ENCODE data around the gene CDC42SE2. TPM values are rescaled to one million over a fixed set of nuclear protein-coding genes. Genes with fewer than 3 reads are reported as not detected.

The CDC42SE2 gene
- total and polyA plus RNA-seq, 10 donors = 49.6 to 128 (median 102) TPM

DNA sequence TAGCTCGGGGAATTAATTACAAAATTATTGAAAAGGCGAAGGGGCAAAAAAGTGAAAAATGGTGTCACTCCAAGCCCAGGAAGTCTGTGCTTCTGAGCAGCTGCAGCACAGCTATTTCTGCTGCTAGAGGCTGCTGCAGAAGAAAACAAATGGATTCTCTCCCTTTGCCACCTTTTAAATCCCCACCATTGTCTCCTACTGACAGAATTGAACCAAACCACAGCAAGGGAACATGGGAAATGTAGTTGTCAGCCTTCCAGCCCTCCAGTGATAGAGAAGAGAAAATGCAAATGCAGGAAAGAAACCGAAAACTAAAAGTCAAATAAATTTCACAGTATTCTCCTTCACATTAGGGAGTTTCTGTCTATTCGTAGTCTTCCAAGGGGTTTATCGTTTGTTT lies 33.4 kb upstream of the CDC42SE2 start:
- intact Hi-C loops (cut with DNase I; ENCODE audit: low total_unique reads) = no loop called here
- H3K27ac ChIP-seq = no peak overlapping the region
- no peaks in the 10 kb centered on the region for H3K9me3 ChIP-seq
- H3K36me3 ChIP-seq = no peaks in the 10 kb centered on the region
- WGBS, 5 donors = 73 to 84% (median 81%) methylated on average over 5 of the region's 5 CpGs
- H3K27me3 ChIP-seq (replicated peaks in 1 of 7) = no peaks in the 10 kb centered on the region
- no peak for DNase-seq
- peak overlapping the region in 1 of 8 donors; percentile 4 for H3K4me3 ChIP-seq
- TF ChIP-seq POLR2AphosphoS5 (IDR thresholded peaks at IDR 0.05) (no peak), POLR2A (IDR thresholded peaks at IDR 0.05) (no peak)
- TF ChIP-seq, protein P1, sequence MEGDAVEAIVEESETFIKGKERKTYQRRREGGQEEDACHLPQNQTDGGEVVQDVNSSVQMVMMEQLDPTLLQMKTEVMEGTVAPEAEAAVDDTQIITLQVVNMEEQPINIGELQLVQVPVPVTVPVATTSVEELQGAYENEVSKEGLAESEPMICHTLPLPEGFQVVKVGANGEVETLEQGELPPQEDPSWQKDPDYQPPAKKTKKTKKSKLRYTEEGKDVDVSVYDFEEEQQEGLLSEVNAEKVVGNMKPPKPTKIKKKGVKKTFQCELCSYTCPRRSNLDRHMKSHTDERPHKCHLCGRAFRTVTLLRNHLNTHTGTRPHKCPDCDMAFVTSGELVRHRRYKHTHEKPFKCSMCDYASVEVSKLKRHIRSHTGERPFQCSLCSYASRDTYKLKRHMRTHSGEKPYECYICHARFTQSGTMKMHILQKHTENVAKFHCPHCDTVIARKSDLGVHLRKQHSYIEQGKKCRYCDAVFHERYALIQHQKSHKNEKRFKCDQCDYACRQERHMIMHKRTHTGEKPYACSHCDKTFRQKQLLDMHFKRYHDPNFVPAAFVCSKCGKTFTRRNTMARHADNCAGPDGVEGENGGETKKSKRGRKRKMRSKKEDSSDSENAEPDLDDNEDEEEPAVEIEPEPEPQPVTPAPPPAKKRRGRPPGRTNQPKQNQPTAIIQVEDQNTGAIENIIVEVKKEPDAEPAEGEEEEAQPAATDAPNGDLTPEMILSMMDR (IDR thresholded peaks at IDR 0.05 in 8 of 11, conservative IDR thresholded peaks at IDR 0.05 in 3 of 11) = no peak
- peaks cover 0 to 36% (median 14%) of the 10 kb centered on the region in 6 donors for H3K4me1 ChIP-seq

DNA sequence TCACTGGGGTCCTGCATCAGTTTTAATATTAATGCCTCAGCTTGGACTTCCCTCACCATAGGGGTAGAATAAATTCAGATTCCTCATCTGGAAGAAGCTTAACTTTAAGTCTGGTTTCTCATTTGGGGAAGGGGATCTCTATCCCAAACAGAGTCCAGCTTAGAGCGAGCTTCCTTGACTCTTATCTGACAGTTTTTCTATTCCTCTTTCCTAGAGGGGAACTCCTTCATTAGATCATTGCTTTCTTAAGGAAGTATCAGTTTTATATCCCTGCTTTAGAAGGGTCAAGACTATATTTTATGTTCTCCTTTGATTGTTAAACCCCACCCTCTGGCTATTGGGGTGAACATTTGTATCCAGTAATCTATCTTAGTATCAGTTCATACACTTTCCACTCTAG lies 24.2 kb upstream of the CDC42SE2 start:
- no peaks in the 10 kb centered on the region for H3K36me3 ChIP-seq
- no peaks in the 10 kb centered on the region for H3K9me3 ChIP-seq
- no peaks in the 10 kb centered on the region for H3K27me3 ChIP-seq (replicated peaks in 1 of 7)
- no peak overlapping the region for H3K27ac ChIP-seq
- TF ChIP-seq POLR2A (IDR thresholded peaks at IDR 0.05) (no peak), POLR2AphosphoS5 (IDR thresholded peaks at IDR 0.05) (no peak)
- TF ChIP-seq, protein P1 (IDR thresholded peaks at IDR 0.05 in 8 of 11, conservative IDR thresholded peaks at IDR 0.05 in 3 of 11) = no peak
- intact Hi-C loops (cut with DNase I; ENCODE audit: low total_unique reads) = no loop called here
- H3K4me1 ChIP-seq = peaks cover 0 to 11% (median 0%) of the 10 kb centered on the region in 6 donors
- 63 to 88% (median 75%) methylated on average over 1 of the region's 1 CpG for whole genome bisulfite sequencing, 5 donors
- no peak for DNase-seq
- H3K4me3 ChIP-seq = no peak overlapping the region

DNA sequence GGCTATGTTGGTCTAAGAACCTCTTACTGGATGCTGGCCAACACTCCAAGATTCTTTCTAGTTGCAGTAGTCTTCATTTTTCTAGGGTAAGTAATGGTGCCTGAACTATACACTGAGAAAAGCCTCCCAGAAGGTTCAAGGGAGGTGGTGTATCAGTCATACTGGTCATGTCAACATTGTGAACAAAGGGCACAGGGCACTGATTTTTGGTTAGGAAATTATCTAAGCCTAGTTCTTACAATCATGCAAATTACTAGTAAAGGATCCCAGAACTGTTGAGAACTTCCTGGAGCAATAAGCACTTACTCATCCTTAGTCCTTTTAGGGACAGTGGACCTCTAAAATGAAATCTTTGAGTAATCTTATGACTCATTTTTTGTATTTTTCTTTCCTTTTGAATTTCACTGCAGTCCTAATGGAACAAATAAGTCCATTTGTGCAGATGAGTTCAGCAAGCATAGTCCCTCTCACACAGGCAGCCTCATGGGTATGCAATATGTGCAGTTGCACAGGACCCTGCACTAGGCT lies 21.1 kb upstream of the CDC42SE2 start:
- Histone ChIP-seq H3K4me1 (peaks cover 0 to 11% (median 0%) of the 10 kb centered on the region in 6 donors), H3K27me3 (replicated peaks in 1 of 7) (no peaks in the 10 kb centered on the region), H3K36me3 (peaks cover 0 to 15% (median 0%) of the 10 kb centered on the region in 6 donors), H3K4me3 (no peak overlapping the region), H3K9me3 (peaks cover 0 to 22% (median 17%) of the 10 kb centered on the region in 8 donors), H3K27ac (no peak overlapping the region)
- TF ChIP-seq POLR2A (IDR thresholded peaks at IDR 0.05) (no peak), POLR2AphosphoS5 (IDR thresholded peaks at IDR 0.05) (no peak)
- TF ChIP-seq, protein P1 (IDR thresholded peaks at IDR 0.05 in 8 of 11, conservative IDR thresholded peaks at IDR 0.05 in 3 of 11) = no peak
- intact Hi-C loops (cut with DNase I; ENCODE audit: low total_unique reads) = no loop called here
- DNase-seq = no peak

DNA sequence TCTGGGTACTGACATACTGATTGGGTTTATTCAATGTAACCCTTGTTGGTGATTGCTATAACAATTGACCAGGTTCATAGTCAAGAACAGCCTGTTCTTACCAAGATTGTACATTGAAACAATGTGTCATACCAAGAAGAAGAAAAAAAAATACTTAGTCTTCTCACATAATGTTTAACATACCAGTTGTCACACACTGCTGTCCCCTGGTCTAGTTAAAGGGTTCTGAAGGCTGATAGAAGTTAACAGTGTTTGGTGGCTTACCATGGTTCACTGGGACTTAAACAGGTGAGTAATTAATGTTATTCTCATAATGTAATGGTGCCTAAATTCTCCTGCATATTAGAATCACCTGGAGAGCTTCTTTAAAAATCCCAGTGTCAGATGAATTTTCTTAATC lies 18.5 kb upstream of the CDC42SE2 start:
- intact Hi-C loops (cut with DNase I; ENCODE audit: low total_unique reads) = no loop called here

More for the DNA sequence above, 18.5 kb upstream of the CDC42SE2 start:
- H3K36me3 ChIP-seq = peaks cover 0 to 15% (median 0%) of the 10 kb centered on the region in 6 donors
- DNase-seq = no peak
- H3K4me3 ChIP-seq = no peak overlapping the region
- H3K4me1 ChIP-seq = peaks cover 0 to 23% (median 4%) of the 10 kb centered on the region in 6 donors
- no peak overlapping the region for H3K27ac ChIP-seq
- peaks cover 0 to 22% (median 17%) of the 10 kb centered on the region in 8 donors for H3K9me3 ChIP-seq
- TF ChIP-seq POLR2A (IDR thresholded peaks at IDR 0.05) (no peak), POLR2AphosphoS5 (IDR thresholded peaks at IDR 0.05) (no peak)
- TF ChIP-seq, protein P1 (IDR thresholded peaks at IDR 0.05 in 8 of 11, conservative IDR thresholded peaks at IDR 0.05 in 3 of 11) = no peak
- no peaks in the 10 kb centered on the region for H3K27me3 ChIP-seq (replicated peaks in 1 of 7)

Data from spleen (tissue), 11 donors.